GM10248 (cell line): ENCODE data around the gene FAM210B.

Experiments used
- CTCF ChIA-PET: fragments of 300-600 bp; sonication (Branson Sonifier 250); formaldehyde crosslinking; extraction: SDS; loops from one replicate; lab custom pipeline; 2021; ENCODE audit warnings: antibody characterized with exemption; lab: Yijun Ruan, JAX
- POLR2A ChIA-PET: fragments of 350-650 bp; sonication (Branson Sonifier 250); formaldehyde crosslinking; extraction: SDS; loops from one replicate; lab custom pipeline; 2020; ENCODE audit warnings: antibody characterized with exemption; lab: Yijun Ruan, JAX
- DNase-seq: peaks from one replicate; pipeline ENCODE4 v3.0.0; 2012; ENCODE audit errors: extremely low spot score
- CTCF ChIP-seq: IDR thresholded peaks from 2 replicates; pipeline ENCODE4 v1.5.1; 2012; ENCODE audit warnings: mild to moderate bottlenecking, low read depth; ENCODE audit errors: extremely low read depth, missing control alignments, control extremely low read depth

The FAM210B gene

GRCh38 chr20:56414842-56415765 is 56.3 kb downstream of the FAM210B start:
- DNase-seq = no peak
- ChIA-PET POLR2A (no interaction called here), CTCF (interaction anchor here (1.2 to 2.4 kb wide), 4 partner anchors 9 to 39 kb away, joined by 3 to 11 read pairs (median 6); no protein-coding TSS in a partner anchor)
- TF ChIP-seq CTCF = no peak

GRCh38 chr20:56417402-56417801 is 58.6 kb downstream of the FAM210B start:
- no peak for TF ChIP-seq CTCF
- ChIA-PET POLR2A (no interaction called here), CTCF (interaction anchor here (0.9 to 1.9 kb wide), 4 partner anchors 9 to 35 kb away, joined by 3 to 7 read pairs (median 3); no protein-coding TSS in a partner anchor)
- DNase-seq = no peak

- TF ChIP-seq CTCF = no peak
- POLR2A ChIA-PET = interaction anchor here (1.3 kb wide), 1 partner anchor 11 kb away, joined by 6 read pairs; no protein-coding TSS in a partner anchor
- CTCF ChIA-PET = interaction anchor here (0.9 to 2.9 kb wide), 6 partner anchors 8 to 34 kb away, joined by 3 to 7 read pairs (median 3); no protein-coding TSS in a partner anchor
Measured at GRCh38 chr20:56417911-56418310, 59.1 kb downstream of the FAM210B start.

More at GRCh38 chr20:56417911-56418310, 59.1 kb downstream of the FAM210B start:
- no peak for DNase-seq
